Measurements from ENCODE around the gene NFATC2.
A peak's percentile ranks its signal among the peaks of the same experiment; 100 is the strongest.

NFATC2 gene

DNA sequence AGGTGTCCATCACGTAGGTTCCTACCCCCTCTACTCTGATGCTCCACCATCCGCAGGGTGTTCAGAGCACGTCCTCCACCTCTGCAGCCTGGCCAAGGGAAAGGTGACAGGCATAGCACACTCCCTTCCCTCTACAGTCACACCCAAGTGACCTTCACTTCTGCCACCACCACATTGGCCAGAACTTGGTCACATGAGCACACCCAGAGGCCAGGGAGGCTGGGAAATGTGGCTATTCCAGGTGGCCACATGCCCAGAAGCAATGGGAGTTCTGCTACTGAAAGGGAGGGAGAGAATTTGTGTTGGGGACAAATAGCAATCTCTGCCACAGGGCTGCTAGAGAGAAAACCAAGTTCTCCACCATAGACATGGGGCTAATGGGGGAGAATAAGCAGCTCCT is 180.3 kb downstream of the NFATC2 start (continued):
- TF ChIP-seq, protein P1, sequence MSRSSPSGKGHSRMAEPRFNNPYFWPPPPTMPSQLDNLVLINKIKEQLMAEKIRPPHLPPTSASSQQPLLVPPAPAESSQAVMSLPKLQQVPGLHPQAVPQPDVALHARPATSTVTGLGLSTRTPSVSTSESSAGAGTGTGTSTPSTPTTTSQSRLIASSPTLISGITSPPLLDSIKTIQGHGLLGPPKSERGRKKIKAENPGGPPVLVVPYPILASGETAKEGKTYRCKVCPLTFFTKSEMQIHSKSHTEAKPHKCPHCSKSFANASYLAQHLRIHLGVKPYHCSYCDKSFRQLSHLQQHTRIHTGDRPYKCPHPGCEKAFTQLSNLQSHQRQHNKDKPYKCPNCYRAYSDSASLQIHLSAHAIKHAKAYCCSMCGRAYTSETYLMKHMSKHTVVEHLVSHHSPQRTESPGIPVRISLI (tag by site-specific recombination; IDR thresholded peaks at IDR 0.05), result no peak
- TF ChIP-seq OSR2 (tag by site-specific recombination; IDR thresholded peaks at IDR 0.05) (no peak), ZNF768 (tag by site-specific recombination; IDR thresholded peaks at IDR 0.05) (no peak)

DNA sequence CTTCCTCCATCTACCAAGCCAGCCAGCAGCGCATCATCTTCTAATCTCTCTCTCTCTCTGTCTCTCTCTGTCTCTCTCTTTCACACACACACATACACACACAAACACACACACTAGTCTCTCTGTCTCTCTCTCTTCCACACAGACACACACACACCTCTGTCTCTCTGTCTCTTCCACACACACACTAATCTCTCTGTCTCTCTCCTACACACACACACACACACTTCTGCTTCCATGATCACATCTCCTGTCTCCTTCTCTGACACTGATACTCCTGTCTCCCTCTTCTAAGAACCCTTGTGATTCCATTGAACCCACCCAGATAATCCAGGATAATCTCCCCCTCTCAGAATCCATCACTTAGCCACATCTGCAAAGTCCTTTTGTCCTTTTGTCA is 181.3 kb downstream of the NFATC2 start:
- TF ChIP-seq, protein P2, sequence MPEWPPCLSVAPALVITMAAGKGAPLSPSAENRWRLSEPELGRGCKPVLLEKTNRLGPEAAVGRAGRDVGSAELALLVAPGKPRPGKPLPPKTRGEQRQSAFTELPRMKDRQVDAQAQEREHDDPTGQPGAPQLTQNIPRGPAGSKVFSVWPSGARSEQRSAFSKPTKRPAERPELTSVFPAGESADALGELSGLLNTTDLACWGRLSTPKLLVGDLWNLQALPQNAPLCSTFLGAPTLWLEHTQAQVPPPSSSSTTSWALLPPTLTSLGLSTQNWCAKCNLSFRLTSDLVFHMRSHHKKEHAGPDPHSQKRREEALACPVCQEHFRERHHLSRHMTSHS (tag by site-specific recombination; IDR thresholded peaks at IDR 0.05), result peak; percentile 15; the same call in 1 of the 2 replicates
- no peak for TF ChIP-seq ZNF366 (tag by site-specific recombination; conservative IDR thresholded peaks at IDR 0.05)
- POLR2A ChIA-PET, result no interaction called here
- H3K36me3 ChIP-seq (ENCODE audit: control insufficient read depth in 2 of 2, insufficient read depth in 1 of 2, low read length in 2 of 2), result no peaks in the 10 kb centered on the region
- H3K4me3 ChIP-seq (ENCODE audit: low read depth, low read length), result no peak overlapping the region
- CTCF ChIA-PET, result interaction anchor here (0.6 kb wide), 1 partner anchor 79 kb away, joined by 4 read pairs; no protein-coding TSS in a partner anchor
- no peak overlapping the region for H3K27ac ChIP-seq (ENCODE audit: extremely low read depth, low read depth, low read length)
- H3K4me1 ChIP-seq (ENCODE audit: control insufficient read depth, insufficient read depth, low read length), result no peaks in the 10 kb centered on the region
- H3K9me3 ChIP-seq (ENCODE audit: control insufficient read depth, insufficient read depth, low read depth, low read length), result no peaks in the 10 kb centered on the region

DNA sequence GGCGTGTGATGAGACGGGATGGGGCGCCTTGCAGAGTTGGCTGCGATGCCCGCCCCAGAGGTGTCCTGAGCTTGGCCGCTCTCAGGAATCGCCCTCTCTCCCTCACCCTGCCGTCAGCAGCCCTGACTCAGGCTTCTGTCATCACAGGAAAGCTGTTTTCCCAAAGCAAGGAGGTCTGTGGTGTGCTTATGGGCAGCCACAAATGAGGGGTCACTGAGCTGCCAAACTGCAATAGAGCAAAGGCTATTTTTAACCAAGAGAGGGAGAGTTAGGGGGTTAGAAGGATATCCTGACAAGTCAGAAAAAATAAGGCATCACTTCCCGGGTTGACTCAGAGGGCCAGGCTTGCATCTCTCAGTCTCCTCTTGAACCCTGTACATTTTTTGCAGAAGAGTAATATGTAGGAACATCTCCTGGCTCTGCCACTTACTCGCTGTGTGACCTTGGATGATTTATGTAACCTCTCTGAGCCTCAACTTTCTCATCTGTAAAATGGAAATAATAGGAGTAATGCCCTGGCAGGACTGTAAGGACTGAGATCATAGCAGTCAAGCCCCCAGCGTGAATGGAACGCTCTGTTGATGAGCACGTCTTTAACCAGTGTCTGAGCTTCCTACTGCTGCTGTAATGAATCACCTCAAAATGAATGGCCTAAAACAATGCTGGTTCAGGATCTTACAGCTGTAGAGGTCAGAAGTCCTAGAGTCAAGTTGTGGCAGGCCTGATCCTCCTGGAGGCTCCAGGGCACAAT is 181.9 kb downstream of the NFATC2 start:
- Histone ChIP-seq H3K27ac (ENCODE audit: extremely low read depth, low read depth, low read length) (no peak overlapping the region), H3K4me1 (ENCODE audit: control insufficient read depth, insufficient read depth, low read length) (no peaks in the 10 kb centered on the region), H3K4me3 (ENCODE audit: low read depth, low read length) (no peak overlapping the region), H3K36me3 (ENCODE audit: control insufficient read depth in 2 of 2, insufficient read depth in 1 of 2, low read length in 2 of 2) (no peaks in the 10 kb centered on the region), H3K9me3 (ENCODE audit: control insufficient read depth, insufficient read depth, low read depth, low read length) (no peaks in the 10 kb centered on the region)
- TF ChIP-seq, protein P3, sequence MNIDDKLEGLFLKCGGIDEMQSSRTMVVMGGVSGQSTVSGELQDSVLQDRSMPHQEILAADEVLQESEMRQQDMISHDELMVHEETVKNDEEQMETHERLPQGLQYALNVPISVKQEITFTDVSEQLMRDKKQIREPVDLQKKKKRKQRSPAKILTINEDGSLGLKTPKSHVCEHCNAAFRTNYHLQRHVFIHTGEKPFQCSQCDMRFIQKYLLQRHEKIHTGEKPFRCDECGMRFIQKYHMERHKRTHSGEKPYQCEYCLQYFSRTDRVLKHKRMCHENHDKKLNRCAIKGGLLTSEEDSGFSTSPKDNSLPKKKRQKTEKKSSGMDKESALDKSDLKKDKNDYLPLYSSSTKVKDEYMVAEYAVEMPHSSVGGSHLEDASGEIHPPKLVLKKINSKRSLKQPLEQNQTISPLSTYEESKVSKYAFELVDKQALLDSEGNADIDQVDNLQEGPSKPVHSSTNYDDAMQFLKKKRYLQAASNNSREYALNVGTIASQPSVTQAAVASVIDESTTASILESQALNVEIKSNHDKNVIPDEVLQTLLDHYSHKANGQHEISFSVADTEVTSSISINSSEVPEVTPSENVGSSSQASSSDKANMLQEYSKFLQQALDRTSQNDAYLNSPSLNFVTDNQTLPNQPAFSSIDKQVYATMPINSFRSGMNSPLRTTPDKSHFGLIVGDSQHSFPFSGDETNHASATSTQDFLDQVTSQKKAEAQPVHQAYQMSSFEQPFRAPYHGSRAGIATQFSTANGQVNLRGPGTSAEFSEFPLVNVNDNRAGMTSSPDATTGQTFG (tag by site-specific recombination; IDR thresholded peaks at IDR 0.05; ENCODE audit: borderline replicate concordance), result no peak
- TF ChIP-seq ZNF37A (tag by site-specific recombination; IDR thresholded peaks at IDR 0.05) (no peak), SP7 (tag by site-specific recombination; IDR thresholded peaks at IDR 0.05) (no peak), ZNF629 (tag by site-specific recombination; IDR thresholded peaks at IDR 0.05) (no peak), SP2 (tag by site-specific recombination; IDR thresholded peaks at IDR 0.05) (no peak)
- POLR2A ChIA-PET, result no interaction called here
- CTCF ChIA-PET, result no interaction called here

DNA sequence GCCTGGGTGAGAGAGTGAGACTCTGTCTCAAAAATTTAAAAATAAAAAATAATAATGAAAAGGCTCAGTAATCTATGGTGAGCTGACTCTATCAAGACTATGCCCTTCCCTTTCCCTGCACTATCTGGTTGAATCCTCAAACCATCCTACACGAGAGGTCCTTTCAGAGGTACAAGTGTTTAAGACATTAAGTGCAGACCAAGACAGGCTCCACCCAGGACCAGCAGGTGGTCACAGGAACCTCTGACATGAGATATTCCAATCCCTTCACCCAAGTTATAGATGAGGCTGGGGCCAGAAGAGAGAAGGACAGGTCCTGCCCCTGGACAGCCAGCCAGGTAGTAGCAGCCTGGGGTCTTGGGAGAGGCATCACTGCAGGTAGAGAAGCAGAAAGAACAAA is 182.6 kb downstream of the NFATC2 start:
- ChIA-PET CTCF (no interaction called here), POLR2A (no interaction called here)
- no peaks in the 10 kb centered on the region for H3K9me3 ChIP-seq (ENCODE audit: control insufficient read depth, insufficient read depth, low read depth, low read length)
- no peak overlapping the region for H3K27ac ChIP-seq (ENCODE audit: extremely low read depth, low read depth, low read length)
- H3K36me3 ChIP-seq (ENCODE audit: control insufficient read depth in 2 of 2, insufficient read depth in 1 of 2, low read length in 2 of 2), result no peaks in the 10 kb centered on the region
- H3K4me3 ChIP-seq (ENCODE audit: low read depth, low read length), result no peak overlapping the region
- TF ChIP-seq SP7 (tag by site-specific recombination; IDR thresholded peaks at IDR 0.05), result no peak
- TF ChIP-seq KLF1 (tag by site-specific recombination; IDR thresholded peaks at IDR 0.05), result no peak
- no peak for TF ChIP-seq ZBTB17 (tag by site-specific recombination; IDR thresholded peaks at IDR 0.05)
- no peak for TF ChIP-seq ZNF169 (tag by site-specific recombination; IDR thresholded peaks at IDR 0.05)
- no peak for TF ChIP-seq ZNF792 (tag by site-specific recombination; IDR thresholded peaks at IDR 0.05)
- TF ChIP-seq, protein P4, sequence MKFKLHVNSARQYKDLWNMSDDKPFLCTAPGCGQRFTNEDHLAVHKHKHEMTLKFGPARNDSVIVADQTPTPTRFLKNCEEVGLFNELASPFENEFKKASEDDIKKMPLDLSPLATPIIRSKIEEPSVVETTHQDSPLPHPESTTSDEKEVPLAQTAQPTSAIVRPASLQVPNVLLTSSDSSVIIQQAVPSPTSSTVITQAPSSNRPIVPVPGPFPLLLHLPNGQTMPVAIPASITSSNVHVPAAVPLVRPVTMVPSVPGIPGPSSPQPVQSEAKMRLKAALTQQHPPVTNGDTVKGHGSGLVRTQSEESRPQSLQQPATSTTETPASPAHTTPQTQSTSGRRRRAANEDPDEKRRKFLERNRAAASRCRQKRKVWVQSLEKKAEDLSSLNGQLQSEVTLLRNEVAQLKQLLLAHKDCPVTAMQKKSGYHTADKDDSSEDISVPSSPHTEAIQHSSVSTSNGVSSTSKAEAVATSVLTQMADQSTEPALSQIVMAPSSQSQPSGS (tag by site-specific recombination; IDR thresholded peaks at IDR 0.05; ENCODE audit: low read depth), result no peak
- no peak for TF ChIP-seq IKZF3 (tag by site-specific recombination; IDR thresholded peaks at IDR 0.05)
- H3K4me1 ChIP-seq (ENCODE audit: control insufficient read depth, insufficient read depth, low read length), result no peaks in the 10 kb centered on the region

Data from HEK293 (cell line).